Skin epidermis (tissue), 12 donors: ENCODE results near the gene ATAD2B.
A peak's percentile ranks its signal among the peaks of the same experiment; 100 is the strongest.

ENCODE experiments used
- H3K27ac ChIP-seq, 21 experiments: fragments of 200-600 bp; sonication (generic) in 11 of 21; one replicate each; pipeline ENCODE4 v1.5.0; 2020; ENCODE audit warnings: mild to moderate bottlenecking in 3 of 21, inconsistent platforms in 2 of 21, moderate library complexity in 2 of 21
- H3K4me3 ChIP-seq, 7 experiments: fragments of 200-600 bp; sonication (generic) in 2 of 7; one replicate each; pipeline ENCODE4 v1.5.0; 2020; ENCODE audit warnings: inconsistent platforms in 2 of 7, mild to moderate bottlenecking in 2 of 7, moderate library complexity in 1 of 7

Gene ATAD2B

DNA sequence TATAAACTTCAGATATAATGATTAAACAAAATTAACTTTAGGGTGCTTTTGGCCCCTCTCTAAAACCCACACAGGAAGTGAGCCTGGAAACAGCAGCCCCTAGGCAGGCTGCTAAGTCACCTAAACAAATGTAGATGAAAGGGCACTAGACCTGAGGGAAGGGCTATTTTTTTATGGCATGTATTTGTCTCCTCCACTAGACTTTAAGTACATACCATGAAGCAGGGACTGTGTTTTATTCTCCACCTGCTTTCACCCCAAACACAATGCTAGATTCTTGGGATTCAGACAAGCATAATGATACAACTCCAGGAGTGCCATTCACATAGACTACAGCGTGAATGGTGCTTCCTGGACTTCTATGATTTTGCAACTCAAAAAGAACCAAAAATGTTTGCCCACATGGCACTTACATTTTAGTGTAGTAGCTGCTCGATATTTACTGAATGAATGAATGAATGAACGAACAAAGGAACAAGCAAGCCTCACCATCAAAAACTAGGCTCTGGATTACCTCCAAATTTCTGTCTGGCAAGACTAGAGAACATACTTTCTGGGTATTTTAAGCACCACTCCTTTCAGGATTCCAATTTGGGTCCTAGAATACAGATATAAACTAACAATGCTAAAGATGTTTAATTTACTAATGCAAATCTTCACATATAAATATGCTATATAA lies 10.1 kb downstream of the ATAD2B start:
- no peak overlapping the region for H3K4me3 ChIP-seq
- H3K27ac ChIP-seq, result peak overlapping the region in 4 of 21 experiments; percentile 8 to 38 (median 20)

- Histone ChIP-seq H3K27ac (no peak overlapping the region), H3K4me3 (no peak overlapping the region)
Measured at GRCh38 chr2:23915327-23915726, 11.6 kb downstream of the ATAD2B start.

GRCh38 chr2:23912054-23912453 lies 14.9 kb downstream of the ATAD2B start:
- Histone ChIP-seq H3K27ac (no peak overlapping the region), H3K4me3 (no peak overlapping the region)

DNA sequence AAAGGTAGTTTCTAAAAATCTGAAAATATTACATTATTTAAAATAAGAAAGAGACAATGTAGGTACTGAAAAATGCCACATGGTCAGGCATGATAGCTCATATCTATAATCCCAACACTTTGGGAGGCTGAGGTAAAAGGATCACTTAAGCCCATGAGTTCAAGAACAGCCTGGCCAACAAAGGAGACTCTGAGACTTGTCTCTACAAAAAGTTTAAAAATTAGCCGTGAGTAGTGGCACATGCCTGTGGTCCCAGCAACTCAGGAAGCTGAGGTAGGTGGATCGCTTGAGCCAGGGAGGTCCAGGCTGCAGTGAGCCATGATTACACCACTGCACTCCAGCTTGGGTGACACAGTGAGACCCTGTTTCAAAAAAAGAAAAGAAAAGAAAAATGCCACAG lies 21.8 kb downstream of the ATAD2B start:
- peak overlapping the region in 3 of 21 experiments; percentile 8 to 57 (median 40) for H3K27ac ChIP-seq
- no peak overlapping the region for H3K4me3 ChIP-seq

GRCh38 chr2:23904692-23905091 lies 22.2 kb downstream of the ATAD2B start:
- Histone ChIP-seq H3K27ac (peak overlapping the region in 2 of 21 experiments; percentile 8 to 23), H3K4me3 (no peak overlapping the region)

- H3K27ac ChIP-seq, result peak overlapping the region in 1 of 21 experiments; percentile 23
- no peak overlapping the region for H3K4me3 ChIP-seq
Measured at GRCh38 chr2:23904215-23904614, 22.7 kb downstream of the ATAD2B start.

DNA sequence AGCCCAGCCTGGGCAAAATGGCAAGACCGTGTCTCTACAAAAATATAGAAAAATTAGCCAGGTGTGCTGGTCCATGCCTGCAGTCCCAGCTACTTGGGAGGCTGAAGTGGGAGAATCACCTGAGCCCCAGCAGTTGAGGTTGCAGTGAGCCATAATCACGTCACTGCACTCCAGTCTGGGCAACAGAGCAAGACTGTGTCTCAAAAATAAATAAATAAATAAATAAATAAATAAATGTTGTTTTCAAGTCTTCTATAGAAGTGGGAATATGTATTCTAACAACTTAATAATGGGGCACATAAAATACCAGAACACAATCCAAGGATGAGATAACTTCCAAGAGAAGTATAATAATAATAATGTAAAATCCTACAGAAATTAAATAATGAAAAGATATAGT lies 23.9 kb downstream of the ATAD2B start:
- Histone ChIP-seq H3K4me3 (no peak overlapping the region), H3K27ac (peak overlapping the region in 2 of 21 experiments; percentile 62 to 73)

DNA sequence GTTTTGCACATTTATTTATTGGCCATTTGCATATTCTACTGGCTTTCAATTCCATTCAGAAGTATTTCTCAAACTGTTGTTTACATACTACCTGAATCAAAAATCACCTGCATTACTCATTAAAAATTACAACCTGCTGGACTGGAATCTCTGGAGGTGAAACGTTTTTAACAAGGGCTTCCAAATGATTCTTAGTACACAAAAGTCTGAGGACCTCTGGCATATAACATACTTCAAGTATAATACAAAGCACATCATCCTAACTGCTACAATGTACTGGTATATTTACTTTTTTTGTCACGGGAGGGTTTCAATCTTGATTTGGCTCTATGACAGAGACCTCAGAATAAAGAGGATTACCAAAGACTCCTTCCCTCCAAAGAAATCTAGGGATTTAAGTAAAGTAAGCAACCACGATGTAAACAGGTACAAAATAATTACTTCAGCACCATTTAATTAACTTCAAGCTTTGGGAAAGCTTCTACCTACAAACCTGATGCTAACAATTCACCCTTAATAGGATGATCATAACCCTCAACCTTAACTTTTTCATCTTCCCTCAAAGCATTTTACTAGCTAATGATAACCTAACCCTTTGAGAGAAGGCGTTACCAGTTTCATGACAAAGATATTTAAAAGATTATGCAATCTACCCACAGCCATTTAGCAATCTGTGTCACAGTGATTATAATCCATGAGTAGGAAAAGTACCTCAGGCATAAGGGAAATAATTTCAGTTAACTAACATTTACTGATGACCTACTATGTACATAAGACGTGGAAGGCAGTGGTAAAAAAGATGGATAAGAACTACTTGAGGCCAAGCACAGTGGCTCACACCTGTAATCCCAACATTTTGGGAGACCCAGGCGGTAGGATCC lies 24.7 kb downstream of the ATAD2B start:
- peak overlapping the region in 11 of 21 experiments; percentile 10 to 80 (median 50) for H3K27ac ChIP-seq
- no peak overlapping the region for H3K4me3 ChIP-seq

- Histone ChIP-seq H3K4me3 (no peak overlapping the region), H3K27ac (peak overlapping the region in 20 of 21 experiments; percentile 4 to 80 (median 64))
Measured at GRCh38 chr2:23900541-23901322, 26.2 kb downstream of the ATAD2B start.

DNA sequence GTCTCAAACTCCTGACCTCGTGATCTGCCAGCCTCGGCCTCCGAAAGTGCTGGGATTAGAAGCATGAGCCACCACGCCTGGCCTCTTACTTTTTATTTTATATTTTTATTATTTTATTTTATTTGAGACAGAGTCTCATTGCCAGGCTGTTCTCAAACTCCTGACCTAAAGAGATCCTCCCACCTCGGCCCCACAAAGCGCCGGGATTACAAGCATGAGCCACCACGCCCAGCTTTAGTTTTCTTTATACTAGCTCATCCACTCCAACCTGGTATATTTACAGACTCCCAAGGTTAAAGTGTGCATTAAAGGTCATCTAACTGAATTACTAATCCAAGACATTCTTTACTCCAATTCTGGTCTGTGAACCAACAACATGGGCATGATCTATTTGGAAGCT lies 26.8 kb downstream of the ATAD2B start:
- H3K27ac ChIP-seq, result peak overlapping the region in 17 of 21 experiments; percentile 4 to 80 (median 65)

GRCh38 chr2:23871206-23871605 lies 55.7 kb downstream of the ATAD2B start:
- no peak overlapping the region for H3K4me3 ChIP-seq
- no peak overlapping the region for H3K27ac ChIP-seq

More for the DNA sequence above, 26.8 kb downstream of the ATAD2B start:
- no peak overlapping the region for H3K4me3 ChIP-seq

DNA sequence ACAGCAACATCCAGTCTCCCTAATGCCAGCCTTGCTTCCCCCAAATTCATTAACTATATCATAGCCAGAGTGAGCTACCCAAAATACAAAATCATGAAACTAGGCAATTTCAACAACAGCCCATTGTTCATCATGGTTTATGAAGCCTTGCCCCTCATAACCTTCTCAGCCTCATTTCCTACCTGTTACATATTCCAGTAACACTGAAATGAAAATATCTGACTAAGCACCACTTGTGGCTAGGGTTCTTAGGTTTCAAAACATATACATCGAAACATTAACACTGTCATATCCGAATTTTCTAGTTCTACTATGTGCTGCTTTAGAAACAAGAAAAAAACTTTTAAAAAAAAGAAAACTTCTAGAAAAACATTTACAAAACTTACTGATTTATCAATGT lies 59.5 kb downstream of the ATAD2B start:
- Histone ChIP-seq H3K4me3 (no peak overlapping the region), H3K27ac (no peak overlapping the region)

DNA sequence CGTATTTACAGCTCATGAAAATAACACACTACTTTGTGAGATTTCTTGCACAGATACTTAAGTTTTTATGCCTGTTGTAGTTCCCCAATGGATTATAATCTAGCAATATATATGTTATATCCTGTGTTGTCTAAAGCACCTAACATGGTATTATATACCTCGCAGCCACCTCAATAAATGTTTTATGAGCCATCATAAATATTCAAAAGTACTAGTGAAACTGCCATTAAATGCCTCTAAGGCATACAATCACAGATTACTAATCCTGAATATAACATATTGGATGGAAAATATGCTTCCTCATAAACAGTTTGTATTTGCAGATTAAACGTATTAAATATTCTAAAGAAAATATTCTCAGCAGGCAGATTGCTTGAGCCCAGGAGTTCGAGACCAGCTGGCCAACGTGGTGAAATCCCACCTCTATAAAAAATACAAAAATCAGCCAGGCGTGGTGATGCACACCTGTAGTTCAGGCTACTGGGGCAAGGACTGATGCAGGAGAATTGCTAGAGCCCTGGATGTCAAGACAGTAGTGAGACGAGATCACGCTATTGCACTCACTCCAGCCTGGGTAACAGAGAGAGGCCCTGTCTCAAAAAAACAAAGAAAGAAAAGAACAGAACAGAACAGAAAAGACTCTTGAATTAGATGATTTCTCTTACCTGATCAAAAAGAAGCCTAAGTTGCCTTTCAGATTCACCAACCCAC lies 64.1 kb downstream of the ATAD2B start:
- H3K27ac ChIP-seq, result no peak overlapping the region
- no peak overlapping the region for H3K4me3 ChIP-seq

DNA sequence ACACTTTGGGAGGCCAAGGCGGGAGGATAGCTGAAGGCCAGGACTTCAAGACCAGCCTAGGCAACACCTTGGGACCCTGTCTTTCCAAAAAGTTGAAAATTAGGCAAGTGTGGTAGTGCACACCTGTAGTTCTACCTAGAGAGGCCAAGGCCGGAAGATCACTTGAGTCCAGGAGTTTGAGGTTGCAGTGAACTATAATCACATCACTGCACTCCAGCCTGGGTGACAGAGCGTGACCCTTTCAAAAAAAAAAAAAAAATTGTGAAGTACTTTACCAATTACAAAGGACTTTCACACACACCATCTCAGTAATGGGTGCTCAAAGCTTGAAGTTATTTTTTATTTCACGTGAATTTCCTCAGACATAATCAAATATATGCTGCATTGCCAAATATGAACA lies 65.0 kb downstream of the ATAD2B start:
- Histone ChIP-seq H3K27ac (no peak overlapping the region), H3K4me3 (no peak overlapping the region)

DNA sequence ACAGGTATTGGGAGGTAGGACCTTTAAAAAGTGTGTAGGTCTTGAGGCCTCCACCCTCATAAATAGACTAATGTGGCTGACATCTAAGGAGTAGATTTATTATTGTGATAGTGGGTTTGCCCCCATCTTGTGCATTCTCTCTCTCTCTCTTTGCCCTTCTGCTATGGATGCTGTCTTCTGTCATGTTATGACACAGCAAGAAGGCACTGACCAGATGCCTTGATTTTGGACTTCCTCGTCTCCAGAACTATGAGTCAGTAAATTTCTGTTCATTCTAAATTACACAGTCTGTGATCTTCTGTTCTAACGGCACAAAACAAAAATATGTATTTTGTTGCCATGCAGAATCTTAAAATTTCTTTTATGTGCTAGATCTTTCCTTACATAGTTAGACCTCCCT lies 66.9 kb downstream of the ATAD2B start:
- no peak overlapping the region for H3K4me3 ChIP-seq
- H3K27ac ChIP-seq, result no peak overlapping the region

DNA sequence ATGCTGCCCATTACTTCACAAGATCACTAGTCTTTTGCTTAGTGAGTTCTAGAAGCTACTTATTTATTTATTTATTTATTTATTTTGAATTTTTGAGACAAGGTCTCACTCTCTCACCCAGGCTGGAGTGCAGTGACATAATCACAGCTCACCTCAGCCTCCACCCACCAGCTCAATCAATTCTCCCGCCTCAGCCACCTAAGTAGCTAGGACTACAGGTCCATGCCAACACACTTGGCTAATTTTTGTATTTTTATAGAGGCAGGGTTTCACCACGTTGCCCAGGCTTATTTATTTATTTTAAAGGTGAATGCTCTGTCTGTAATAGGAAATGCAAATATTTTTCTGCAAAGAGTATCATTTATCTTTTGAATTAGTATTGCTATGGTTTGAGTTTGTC lies 67.7 kb downstream of the ATAD2B start:
- Histone ChIP-seq H3K4me3 (no peak overlapping the region), H3K27ac (no peak overlapping the region)

GRCh38 chr2:23850564-23851256 lies 76.2 kb downstream of the ATAD2B start:
- Histone ChIP-seq H3K27ac (no peak overlapping the region), H3K4me3 (no peak overlapping the region)

GRCh38 chr2:23844905-23845304 lies 82.0 kb downstream of the ATAD2B start:
- H3K27ac ChIP-seq, result no peak overlapping the region
- H3K4me3 ChIP-seq, result no peak overlapping the region
